GM21529 (cell line): Measurements from ENCODE around the gene IQGAP1.

Experiments used
- ATAC-seq: cut with Tn5 transposase; IDR thresholded peaks from one replicate; pipeline ENCODE4 v1.9.1; 2021; ENCODE audit not compliant: unreplicated experiment

Gene IQGAP1

GRCh38 chr15:90375071-90375470, 13.0 kb upstream of the IQGAP1 start:
- no peak for ATAC-seq

- ATAC-seq: no peak
Observed at GRCh38 chr15:90376789-90377188, 11.3 kb upstream of the IQGAP1 start.

- no peak for ATAC-seq
Observed at GRCh38 chr15:90379263-90379662, 8.8 kb upstream of the IQGAP1 start.

- no peak for ATAC-seq
Observed at GRCh38 chr15:90381515-90381914, 6.5 kb upstream of the IQGAP1 start.

GRCh38 chr15:90382320-90382719, 5.7 kb upstream of the IQGAP1 start:
- ATAC-seq: no peak

- no peak for ATAC-seq
Observed at GRCh38 chr15:90386221-90386620, 1.8 kb upstream of the IQGAP1 start.

- peak; percentile 54 for ATAC-seq
Observed at GRCh38 chr15:90388462-90389380, 679 bp downstream of the IQGAP1 start.

- ATAC-seq: no peak
Observed at GRCh38 chr15:90389513-90389912, 1.5 kb downstream of the IQGAP1 start.

GRCh38 chr15:90393040-90393439, 5.0 kb downstream of the IQGAP1 start:
- ATAC-seq: no peak

GRCh38 chr15:90394074-90394473, 6.0 kb downstream of the IQGAP1 start:
- no peak for ATAC-seq

GRCh38 chr15:90394748-90395442, 6.9 kb downstream of the IQGAP1 start:
- no peak for ATAC-seq

- no peak for ATAC-seq
Observed at GRCh38 chr15:90396321-90396720, 8.3 kb downstream of the IQGAP1 start.

- ATAC-seq: peak; percentile 2
Observed at GRCh38 chr15:90400005-90400758, 12.1 kb downstream of the IQGAP1 start.

- peak; percentile 99 for ATAC-seq
Observed at GRCh38 chr15:90400759-90401314, 12.8 kb downstream of the IQGAP1 start.

- ATAC-seq: no peak
Observed at GRCh38 chr15:90401495-90401894, 13.5 kb downstream of the IQGAP1 start.

- no peak for ATAC-seq
Observed at GRCh38 chr15:90402223-90402622, 14.2 kb downstream of the IQGAP1 start.

GRCh38 chr15:90402767-90403166, 14.7 kb downstream of the IQGAP1 start:
- ATAC-seq: no peak

- no peak for ATAC-seq
Observed at GRCh38 chr15:90405055-90405607, 17.1 kb downstream of the IQGAP1 start.

- no peak for ATAC-seq
Observed at GRCh38 chr15:90407336-90407735, 19.3 kb downstream of the IQGAP1 start.

GRCh38 chr15:90407871-90408317, 19.9 kb downstream of the IQGAP1 start:
- no peak for ATAC-seq

- ATAC-seq: no peak
Observed at GRCh38 chr15:90408657-90409056, 20.6 kb downstream of the IQGAP1 start.
